T-helper 17 cell (primary cell): ENCODE results near the gene MT3. TPM values are rescaled to one million over a fixed set of nuclear protein-coding genes. Genes with fewer than 3 reads are reported as not detected.
"Not testable (repeated sequence)": the region's sequence is repeated elsewhere in the genome, so short reads cannot be mapped to it uniquely, and the experiment has no call there.

ENCODE experiments used
- ATAC-seq: fragments of 150-1000 bp; cut with Tn5 transposase; 2 replicates; pipeline ENCODE4 v1.10.0; 2021; ENCODE audit warnings: mild to moderate bottlenecking, moderate library complexity
- DNase-seq, 3 donors: peaks; one replicate each; pipeline versions ENCODE4 v3.0.0 to v3.0.0-alpha.2; 2020 to 2021
- H3K9me3 ChIP-seq: one replicate; pipeline ENCODE4 v1.7.0; 2013; ENCODE audit warnings: low read length, mild to moderate bottlenecking; ENCODE audit not compliant: control insufficient read depth, poor library complexity, severe bottlenecking
- H3K27ac Mint-ChIP-seq: one replicate; pipeline ENCODE4 v1.8.0; 2022; ENCODE audit warnings: mild to moderate bottlenecking, moderate library complexity, mixed read lengths
- H3K27me3 Mint-ChIP-seq: one replicate; pipeline ENCODE4 v1.8.0; 2022; ENCODE audit warnings: mixed read lengths
- H3K36me3 Mint-ChIP-seq: one replicate; pipeline ENCODE4 v1.8.0; 2022; ENCODE audit warnings: low read depth, mixed read lengths
- H3K4me1 Mint-ChIP-seq: one replicate; pipeline ENCODE4 v1.8.0; 2022; ENCODE audit warnings: mild to moderate bottlenecking, mixed read lengths
- H3K4me3 Mint-ChIP-seq: one replicate; pipeline ENCODE4 v1.8.0; 2022; ENCODE audit warnings: mild to moderate bottlenecking, moderate library complexity, mixed read lengths
- total RNA-seq, 4 donors: library from RNA in 2 of 4; stranded (reverse) in 2 of 4; gene quantifications; one replicate each; pipeline ENCODE4 v1.2.3 and lab custom pipeline; 2022 to 2026

The MT3 gene
- total RNA-seq, 2 donors from 2014 or later: not detected

GRCh38 chr16:56560447-56560846 lies 28.9 kb upstream of the MT3 start:
- Mint-ChIP-seq H3K27me3 (peaks cover 48% of the 10 kb centered on the region), H3K4me1 (peaks cover 3% of the 10 kb centered on the region), H3K27ac (no peak overlapping the region), H3K4me3 (no peak overlapping the region), H3K36me3 (peaks cover 5% of the 10 kb centered on the region)
- ATAC-seq (no peak), DNase-seq (no peak)
- H3K9me3 ChIP-seq: no peaks in the 10 kb centered on the region

- no peak for DNase-seq
- H3K4me1 Mint-ChIP-seq: peaks cover 3% of the 10 kb centered on the region
- H3K36me3 Mint-ChIP-seq: peaks cover 5% of the 10 kb centered on the region
- ATAC-seq: no peak
- H3K4me3 Mint-ChIP-seq: no peak overlapping the region
- H3K27me3 Mint-ChIP-seq: peaks cover 44% of the 10 kb centered on the region
- H3K27ac Mint-ChIP-seq: no peak overlapping the region
- no peaks in the 10 kb centered on the region for H3K9me3 ChIP-seq
These were observed 28.2 kb upstream of the MT3 start for GRCh38 chr16:56561126-56561525.

- H3K27ac Mint-ChIP-seq: no peak within 1 kb of the TSS
These were observed 24.4 kb upstream of the MT3 start, which contains the start of gene MT4 for GRCh38 chr16:56564793-56565477. TSS of gene MT4 (plus strand) at chr16:56565073. CDS start at chr16:56565129, 56 bp downstream.

GRCh38 chr16:56569971-56570370 lies 19.4 kb upstream of the MT3 start:
- Mint-ChIP-seq H3K27ac (no peak overlapping the region), H3K27me3 (peaks cover 7% of the 10 kb centered on the region), H3K4me3 (no peak overlapping the region), H3K4me1 (peaks cover 4% of the 10 kb centered on the region), H3K36me3 (no peaks in the 10 kb centered on the region)
- no peak for ATAC-seq
- no peak for DNase-seq
- no peaks in the 10 kb centered on the region for H3K9me3 ChIP-seq

More at GRCh38 chr16:56564793-56565477, 24.4 kb upstream of the MT3 start, which contains the start of gene MT4:
- Mint-ChIP-seq H3K27me3 (peaks cover 19% of the 10 kb centered on the region), H3K4me1 (peaks cover 4% of the 10 kb centered on the region), H3K4me3 (no peak within 1 kb of the TSS), H3K36me3 (peaks cover 5% of the 10 kb centered on the region)
- DNase-seq (no peak), ATAC-seq (no peak)
- H3K9me3 ChIP-seq: no peaks in the 10 kb centered on the region

- H3K27ac Mint-ChIP-seq: no peak overlapping the region
- peaks cover 2% of the 10 kb centered on the region for H3K36me3 Mint-ChIP-seq
- H3K9me3 ChIP-seq: no peaks in the 10 kb centered on the region
- no peak overlapping the region for H3K4me3 Mint-ChIP-seq
- no peaks in the 10 kb centered on the region for H3K27me3 Mint-ChIP-seq
- DNase-seq (no peak), ATAC-seq (no peak)
- peaks cover under 1% of the 10 kb centered on the region for H3K4me1 Mint-ChIP-seq
These were observed 17.8 kb upstream of the MT3 start for GRCh38 chr16:56571525-56571924.

- H3K27me3 Mint-ChIP-seq: no peaks in the 10 kb centered on the region
- no peak for DNase-seq
- no peak overlapping the region for H3K4me3 Mint-ChIP-seq
- no peak overlapping the region for H3K27ac Mint-ChIP-seq
- H3K4me1 Mint-ChIP-seq: peaks cover 9% of the 10 kb centered on the region
- no peak for ATAC-seq
- peaks cover 2% of the 10 kb centered on the region for H3K36me3 Mint-ChIP-seq
- H3K9me3 ChIP-seq: no peaks in the 10 kb centered on the region
These were observed 14.7 kb upstream of the MT3 start for GRCh38 chr16:56574625-56575024.

GRCh38 chr16:56576585-56577299 lies 12.6 kb upstream of the MT3 start:
- H3K36me3 Mint-ChIP-seq: peaks cover 2% of the 10 kb centered on the region
- H3K9me3 ChIP-seq: no peaks in the 10 kb centered on the region
- H3K4me3 Mint-ChIP-seq: no peak overlapping the region
- DNase-seq: peak; percentile 77 to 82 (median 78)
- peaks cover 6% of the 10 kb centered on the region for H3K27me3 Mint-ChIP-seq
- peak; percentile 100 for ATAC-seq
- H3K4me1 Mint-ChIP-seq: peaks cover 9% of the 10 kb centered on the region
- H3K27ac Mint-ChIP-seq: peak overlapping the region; percentile 39

GRCh38 chr16:56577300-56577625 lies 12.1 kb upstream of the MT3 start:
- Mint-ChIP-seq H3K4me3 (no peak overlapping the region), H3K4me1 (peaks cover 9% of the 10 kb centered on the region), H3K27me3 (peaks cover 6% of the 10 kb centered on the region), H3K36me3 (peaks cover 2% of the 10 kb centered on the region), H3K27ac (peak overlapping the region; percentile 39)
- H3K9me3 ChIP-seq: no peaks in the 10 kb centered on the region
- DNase-seq (no peak), ATAC-seq (no peak)

GRCh38 chr16:56580391-56581048 lies 8.8 kb upstream of the MT3 start:
- Mint-ChIP-seq H3K27ac (no peak overlapping the region), H3K36me3 (no peaks in the 10 kb centered on the region), H3K4me1 (peaks cover 9% of the 10 kb centered on the region), H3K27me3 (peaks cover 22% of the 10 kb centered on the region), H3K4me3 (no peak overlapping the region)
- ATAC-seq (no peak), DNase-seq (no peak)
- no peaks in the 10 kb centered on the region for H3K9me3 ChIP-seq

- DNase-seq, H3K4me1 Mint-ChIP-seq, ATAC-seq, H3K9me3 ChIP-seq, H3K4me3 Mint-ChIP-seq, H3K36me3 Mint-ChIP-seq: not testable (repeated sequence)
- peak overlapping the region; percentile 1 for H3K27ac Mint-ChIP-seq
- peaks cover 36% of the 10 kb centered on the region for H3K27me3 Mint-ChIP-seq
These were observed 6.4 kb upstream of the MT3 start for GRCh38 chr16:56582911-56583310.

- H3K27ac Mint-ChIP-seq: peak overlapping the region; percentile 1
- DNase-seq: no peak
- ATAC-seq: no peak
- H3K4me3 Mint-ChIP-seq: no peak overlapping the region
- H3K27me3 Mint-ChIP-seq: peaks cover 43% of the 10 kb centered on the region
- H3K36me3 Mint-ChIP-seq: peaks cover 3% of the 10 kb centered on the region
- H3K9me3 ChIP-seq: no peaks in the 10 kb centered on the region
- peaks cover 2% of the 10 kb centered on the region for H3K4me1 Mint-ChIP-seq
These were observed 5.8 kb upstream of the MT3 start for GRCh38 chr16:56583351-56584168.

- no peak for DNase-seq
- no peak for ATAC-seq
- Mint-ChIP-seq H3K4me3 (no peak overlapping the region), H3K36me3 (peaks cover 6% of the 10 kb centered on the region), H3K27ac (no peak overlapping the region), H3K4me1 (peaks cover 7% of the 10 kb centered on the region), H3K27me3 (peaks cover 48% of the 10 kb centered on the region)
- H3K9me3 ChIP-seq: no peaks in the 10 kb centered on the region
These were observed 5.1 kb upstream of the MT3 start for GRCh38 chr16:56584276-56584675.

GRCh38 chr16:56588781-56589140 lies 567 bp upstream of the MT3 start:
- Mint-ChIP-seq H3K27me3 (peaks cover 60% of the 10 kb centered on the region), H3K36me3 (peaks cover 8% of the 10 kb centered on the region), H3K27ac (no peak overlapping the region), H3K4me1 (peaks cover 17% of the 10 kb centered on the region), H3K4me3 (peak overlapping the region; percentile 91)
- H3K9me3 ChIP-seq: no peaks in the 10 kb centered on the region
- ATAC-seq: no peak
- DNase-seq: no peak
